Naive thymus-derived CD8-positive, alpha-beta T cell (primary cell): Measurements from ENCODE around the gene RETREG3. TPM values are rescaled to one million over a fixed set of nuclear protein-coding genes. Genes with fewer than 3 reads are reported as not detected.
"Not testable (repeated sequence)": the region's sequence is repeated elsewhere in the genome, so short reads cannot be mapped to it uniquely, and the experiment has no call there.

Experiments used
- ATAC-seq, 2 donors: fragments of 150-1000 bp; cut with Tn5 transposase in 1 of 2; sonication (Bioruptor Pico), chemical (Tn5 transposase) in 1 of 2; 1 replicate in 1 of 2; 2 replicates in 1 of 2; pipeline ENCODE4 v1.10.0; 2021; ENCODE audit warnings: mild to moderate bottlenecking in 2 of 2, moderate library complexity in 2 of 2
- POLR2A ChIA-PET: fragments of 350-600 bp; sonication (Branson Sonifier 250); formaldehyde crosslinking; loops from one replicate; lab custom pipeline; 2021; ENCODE audit warnings: antibody characterized with exemption; lab: Charles Lee
- DNase-seq, 10 donors: peaks; one replicate each; pipeline versions ENCODE4 v3.0.0 to v3.0.0-alpha.2; 2020 to 2022
- H3K27ac Mint-ChIP-seq, 10 donors: one replicate each; pipeline ENCODE4 v1.8.0; 2020 to 2022; ENCODE audit warnings: mild to moderate bottlenecking in 10 of 10, mixed read lengths in 10 of 10, moderate library complexity in 4 of 10, inconsistent platforms in 1 of 10
- H3K27me3 Mint-ChIP-seq, 5 donors: one replicate each; pipeline ENCODE4 v1.8.0; 2021 to 2022; ENCODE audit warnings: mixed read lengths in 5 of 5
- H3K36me3 Mint-ChIP-seq, 3 donors: one replicate each; pipeline ENCODE4 v1.8.0; 2020 to 2022; ENCODE audit warnings: mixed read lengths in 3 of 3, mild to moderate bottlenecking in 2 of 3, inconsistent platforms in 1 of 3
- H3K4me1 Mint-ChIP-seq, 4 donors: one replicate each; pipeline ENCODE4 v1.8.0; 2021 to 2022; ENCODE audit warnings: mixed read lengths in 4 of 4
- H3K4me3 Mint-ChIP-seq, 10 donors: one replicate each; pipeline ENCODE4 v1.8.0; 2020 to 2022; ENCODE audit warnings: mild to moderate bottlenecking in 10 of 10, mixed read lengths in 10 of 10, moderate library complexity in 6 of 10, inconsistent platforms in 1 of 10
- H3K9me3 Mint-ChIP-seq, 9 donors: one replicate each; pipeline ENCODE4 v1.8.0; 2020 to 2022; ENCODE audit warnings: mixed read lengths in 9 of 9, mild to moderate bottlenecking in 3 of 9, inconsistent platforms in 1 of 9, moderate library complexity in 1 of 9
- polyA plus RNA-seq, 3 donors: library from polyadenylated mRNA; unstranded; fragments of 300-500 nt; fragmentation: Illumina TruSeq; gene quantifications; one replicate each; pipeline ENCODE4 v1.2.3, GENCODE V29; 2021
- total RNA-seq, 8 experiments: library from RNA in 2 of 8; stranded (reverse) in 2 of 8; gene quantifications; one replicate each; pipeline ENCODE4 v1.2.3 and lab custom pipeline; 2021 to 2026

RETREG3 gene
- total and polyA plus RNA-seq, 5 experiments from 2014 or later = 119 to 147 (median 131) TPM

- ATAC-seq (no peak), DNase-seq (no peak)
- Mint-ChIP-seq H3K27ac (peak overlapping the region in 1 of 10 donors; percentile 38), H3K4me3 (no peak overlapping the region), H3K9me3 (no peaks in the 10 kb centered on the region), H3K36me3 (no peaks in the 10 kb centered on the region), H3K4me1 (peaks cover 14 to 36% (median 29%) of the 10 kb centered on the region in 4 donors), H3K27me3 (no peaks in the 10 kb centered on the region)
- POLR2A ChIA-PET = no interaction called here
Observed at GRCh38 chr17:42544874-42545283, 64.3 kb downstream of the RETREG3 start.

GRCh38 chr17:42543190-42544079 is 65.7 kb downstream of the RETREG3 start:
- Mint-ChIP-seq H3K27me3 (no peaks in the 10 kb centered on the region), H3K27ac (no peak overlapping the region), H3K4me3 (no peak overlapping the region), H3K4me1 (peaks cover 12 to 34% (median 29%) of the 10 kb centered on the region in 4 donors), H3K9me3 (no peaks in the 10 kb centered on the region), H3K36me3 (peaks cover 0 to 5% (median 0%) of the 10 kb centered on the region in 3 donors)
- POLR2A ChIA-PET = interaction anchor here (3.0 kb wide), 1 partner anchor 13 kb away, joined by 16 read pairs; no protein-coding TSS in a partner anchor
- ATAC-seq (no peak), DNase-seq (no peak)

GRCh38 chr17:42541041-42541833 is 67.9 kb downstream of the RETREG3 start:
- peak in 7 of 10 donors; percentile 39 to 76 (median 58) for DNase-seq
- H3K36me3 Mint-ChIP-seq = peaks cover 0 to 5% (median 0%) of the 10 kb centered on the region in 3 donors
- peaks cover 16 to 51% (median 41%) of the 10 kb centered on the region in 4 donors for H3K4me1 Mint-ChIP-seq
- POLR2A ChIA-PET = interaction anchor here (0.9 to 3.0 kb wide), 5 partner anchors 10 to 219 kb away, joined by 3 to 16 read pairs (median 6); partner anchors contain the start of genes MLX and PSMC3IP
- H3K4me3 Mint-ChIP-seq = peak overlapping the region; percentile 50 to 78 (median 70)
- no peaks in the 10 kb centered on the region for H3K27me3 Mint-ChIP-seq
- no peaks in the 10 kb centered on the region for H3K9me3 Mint-ChIP-seq
- peak; percentile 59 to 74 for ATAC-seq
- H3K27ac Mint-ChIP-seq = peak overlapping the region; percentile 63 to 92 (median 72)

GRCh38 chr17:42540558-42540957 is 68.6 kb downstream of the RETREG3 start:
- not testable (repeated sequence) for H3K27me3 Mint-ChIP-seq, DNase-seq, H3K36me3 Mint-ChIP-seq, H3K9me3 Mint-ChIP-seq
- peak overlapping the region; percentile 50 to 78 (median 70) for H3K4me3 Mint-ChIP-seq
- POLR2A ChIA-PET = interaction anchor here (0.7 to 3.0 kb wide), 6 partner anchors 10 to 218 kb away, joined by 3 to 16 read pairs (median 5); partner anchors contain the start of genes MLX and PSMC3IP
- H3K27ac Mint-ChIP-seq = peak overlapping the region; percentile 60 to 92 (median 72)
- peaks cover 18 to 56% (median 44%) of the 10 kb centered on the region in 4 donors for H3K4me1 Mint-ChIP-seq
- peak; percentile 12 to 26 for ATAC-seq

DNA sequence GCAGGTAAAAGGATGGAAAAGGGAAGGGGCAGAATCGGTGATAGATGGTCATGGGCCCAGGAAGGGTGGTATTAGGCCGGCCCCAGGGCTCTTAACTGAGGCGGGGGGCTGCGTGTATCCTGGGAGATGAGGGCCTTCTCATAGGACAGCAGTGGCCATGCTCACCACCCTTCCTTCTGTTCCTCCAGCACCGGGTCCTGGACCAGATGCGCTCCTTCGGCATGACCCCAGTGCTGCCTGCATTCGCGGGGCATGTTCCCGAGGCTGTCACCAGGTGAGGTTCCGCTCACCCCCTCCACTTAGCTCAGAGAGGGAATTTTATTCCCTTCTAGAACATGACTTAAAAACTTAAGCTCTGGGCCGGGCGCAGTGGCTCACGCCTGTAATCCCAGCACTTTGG is 70.7 kb downstream of the RETREG3 start:
- H3K9me3 Mint-ChIP-seq = no peaks in the 10 kb centered on the region
- ATAC-seq (no peak), DNase-seq (no peak)
- H3K4me3 Mint-ChIP-seq = no peak overlapping the region
- peaks cover 23 to 59% (median 50%) of the 10 kb centered on the region in 4 donors for H3K4me1 Mint-ChIP-seq
- H3K27ac Mint-ChIP-seq = peak overlapping the region in 2 of 10 donors; percentile 15 to 78
- H3K36me3 Mint-ChIP-seq = peaks cover 0 to 5% (median 0%) of the 10 kb centered on the region in 3 donors
- H3K27me3 Mint-ChIP-seq = no peaks in the 10 kb centered on the region
- POLR2A ChIA-PET = interaction anchor here (1.3 to 2.9 kb wide), 2 partner anchors 9 to 16 kb away, joined by 3 to 16 read pairs; no protein-coding TSS in a partner anchor

DNA sequence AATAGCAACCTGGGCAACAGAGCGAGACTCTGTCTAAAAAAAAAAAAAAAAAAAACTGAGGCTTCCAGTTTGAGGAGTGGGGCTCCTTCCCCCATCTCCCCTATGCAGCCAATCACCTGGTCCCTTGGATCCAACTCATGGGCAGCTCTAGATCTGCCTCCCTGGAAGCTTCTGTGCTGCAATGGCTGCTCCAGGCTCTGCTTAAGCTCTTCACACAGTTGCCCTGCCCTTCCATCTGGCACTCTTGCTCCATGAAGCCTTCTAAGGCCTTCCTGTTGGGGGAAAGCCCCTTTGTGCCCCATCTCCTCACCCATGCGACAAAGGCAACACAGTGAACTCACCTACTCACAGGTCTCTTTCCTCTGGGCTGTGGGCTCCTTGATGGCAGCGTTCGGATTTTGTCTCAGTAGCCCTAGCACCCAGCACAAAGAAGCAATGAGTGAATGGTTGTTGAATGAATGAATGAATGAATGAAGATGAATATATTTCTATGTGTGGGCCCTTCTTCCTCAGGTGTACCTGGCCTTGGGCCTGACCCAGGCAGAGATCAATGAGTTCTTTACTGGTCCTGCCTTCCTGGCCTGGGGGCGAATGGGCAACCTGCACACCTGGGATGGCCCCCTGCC is 71.2 kb downstream of the RETREG3 start:
- H3K27ac Mint-ChIP-seq = peak overlapping the region in 8 of 10 donors; percentile 15 to 78 (median 55)
- H3K9me3 Mint-ChIP-seq = no peaks in the 10 kb centered on the region
- no peak for DNase-seq
- H3K36me3 Mint-ChIP-seq = peaks cover 0 to 5% (median 0%) of the 10 kb centered on the region in 3 donors
- peaks cover 23 to 61% (median 49%) of the 10 kb centered on the region in 4 donors for H3K4me1 Mint-ChIP-seq
- H3K27me3 Mint-ChIP-seq = no peaks in the 10 kb centered on the region
- POLR2A ChIA-PET = interaction anchor here (1.3 to 4.4 kb wide), 4 partner anchors 10 to 29 kb away, joined by 3 to 19 read pairs (median 14); partner anchors contain the start of gene MLX
- H3K4me3 Mint-ChIP-seq = peak overlapping the region; percentile 59 to 86 (median 72)
- no peak for ATAC-seq

DNA sequence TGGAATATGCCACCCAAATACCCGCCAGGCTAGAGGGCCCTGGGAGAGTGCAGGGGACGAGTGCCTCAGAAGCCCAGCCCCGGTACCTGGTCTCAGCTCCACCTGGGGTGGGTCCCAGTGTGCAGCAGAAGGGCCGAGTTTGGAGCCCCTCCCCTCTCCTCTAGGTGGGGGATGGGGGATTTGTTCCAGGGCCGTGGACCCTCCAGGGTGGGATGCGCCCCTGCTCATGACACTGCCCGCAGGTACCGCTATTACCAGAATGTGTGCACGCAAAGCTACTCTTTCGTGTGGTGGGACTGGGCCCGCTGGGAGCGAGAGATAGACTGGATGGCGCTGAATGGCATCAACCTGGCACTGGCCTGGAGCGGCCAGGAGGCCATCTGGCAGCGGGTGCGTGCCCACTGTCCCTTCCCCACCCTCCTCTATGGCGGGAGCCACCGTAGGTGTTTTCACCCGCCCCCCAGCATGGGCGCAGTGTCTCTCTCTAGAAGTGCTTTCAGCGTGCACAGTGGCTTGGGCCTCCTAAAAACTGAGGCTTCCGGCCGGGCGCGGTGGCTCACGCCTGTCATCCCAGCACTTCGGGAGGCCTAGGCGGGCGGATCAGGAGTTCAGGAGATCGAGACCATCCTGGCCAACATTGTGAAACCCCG is 71.9 kb downstream of the RETREG3 start:
- H3K27me3 Mint-ChIP-seq = no peaks in the 10 kb centered on the region
- peak overlapping the region in 7 of 10 donors; percentile 24 to 88 (median 80) for H3K27ac Mint-ChIP-seq
- peaks cover 0 to 5% (median 0%) of the 10 kb centered on the region in 3 donors for H3K36me3 Mint-ChIP-seq
- ATAC-seq (no peak), DNase-seq (no peak)
- no peaks in the 10 kb centered on the region for H3K9me3 Mint-ChIP-seq
- H3K4me1 Mint-ChIP-seq = peaks cover 22 to 58% (median 47%) of the 10 kb centered on the region in 4 donors
- POLR2A ChIA-PET = interaction anchor here (0.7 to 4.4 kb wide), 10 partner anchors 11 to 289 kb away, joined by 3 to 19 read pairs (median 6); partner anchors contain the start of genes MLX, PSMC3IP and STAT3
- peak overlapping the region; percentile 77 to 91 (median 86) for H3K4me3 Mint-ChIP-seq

DNA sequence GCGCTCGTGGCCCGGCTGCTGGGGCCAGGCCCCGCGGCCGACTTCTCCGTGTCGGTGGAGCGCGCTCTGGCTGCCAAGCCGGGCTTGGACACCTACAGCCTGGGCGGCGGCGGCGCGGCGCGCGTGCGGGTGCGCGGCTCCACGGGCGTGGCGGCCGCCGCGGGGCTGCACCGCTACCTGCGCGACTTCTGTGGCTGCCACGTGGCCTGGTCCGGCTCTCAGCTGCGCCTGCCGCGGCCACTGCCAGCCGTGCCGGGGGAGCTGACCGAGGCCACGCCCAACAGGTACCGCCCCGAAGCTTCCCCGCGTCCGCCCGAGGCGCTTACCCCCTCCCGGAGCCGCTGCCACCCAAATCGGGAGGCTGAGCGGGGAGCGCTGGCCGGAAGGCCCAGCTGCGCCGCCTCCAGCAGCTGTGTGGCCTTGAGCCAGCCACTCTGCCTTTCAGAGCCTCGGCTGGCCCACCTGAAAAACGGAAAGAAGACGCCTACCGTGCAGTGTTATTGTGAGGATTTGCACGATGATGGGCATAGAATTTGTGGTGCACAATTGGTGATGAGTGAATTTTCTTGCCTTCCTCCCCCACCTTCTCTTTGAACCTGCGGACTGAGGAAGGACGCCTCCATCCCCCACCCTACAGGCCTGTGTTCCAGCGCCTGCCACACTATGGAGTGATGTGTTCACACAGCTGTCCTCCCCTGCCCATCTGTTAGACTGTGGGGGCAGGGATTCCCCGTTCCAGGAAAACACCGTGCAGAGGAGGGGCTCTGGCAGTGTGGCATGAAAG is 72.6 kb downstream of the RETREG3 start:
- Mint-ChIP-seq H3K9me3 (no peaks in the 10 kb centered on the region), H3K4me3 (peak overlapping the region; percentile 77 to 91 (median 86)), H3K27me3 (no peaks in the 10 kb centered on the region), H3K27ac (peak overlapping the region in 9 of 10 donors; percentile 45 to 90 (median 80)), H3K36me3 (peaks cover 0 to 5% (median 0%) of the 10 kb centered on the region in 3 donors), H3K4me1 (peaks cover 22 to 55% (median 50%) of the 10 kb centered on the region in 4 donors)
- DNase-seq (peak in 8 of 10 donors; percentile 38 to 77 (median 54)), ATAC-seq (peak; percentile 46 to 57)
- POLR2A ChIA-PET = interaction anchor here (0.7 to 4.4 kb wide), 18 partner anchors 11 to 824 kb away, joined by 3 to 19 read pairs (median 4); partner anchors contain the start of genes GHDC, MLX, PLEKHH3 and PSMC3IP

DNA sequence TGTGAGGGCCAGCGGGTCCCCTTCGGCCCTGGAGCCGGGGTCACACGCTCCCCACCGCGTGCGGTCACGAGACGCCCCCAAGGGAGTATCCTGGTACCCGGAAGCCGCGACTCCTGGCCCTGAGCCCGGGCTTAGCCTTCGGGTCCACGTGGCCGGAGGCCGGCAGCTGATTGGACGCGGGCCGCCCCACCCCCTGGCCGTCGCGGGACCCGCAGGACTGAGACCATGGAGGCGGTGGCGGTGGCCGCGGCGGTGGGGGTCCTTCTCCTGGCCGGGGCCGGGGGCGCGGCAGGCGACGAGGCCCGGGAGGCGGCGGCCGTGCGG is 73.2 kb downstream of the RETREG3 start, which contains the start of gene NAGLU:
Gene NAGLU, plus strand, starts transcription at position 194 of the 324 bp plus-strand sequence. Its CDS starts 32 bp downstream, at position 226.
- Mint-ChIP-seq H3K27ac (peak within 1 kb of the TSS; percentile 45 to 91 (median 83)), H3K9me3 (no peaks in the 10 kb centered on the region), H3K36me3 (peaks cover 0 to 5% (median 0%) of the 10 kb centered on the region in 3 donors), H3K4me1 (peaks cover 18 to 55% (median 50%) of the 10 kb centered on the region in 4 donors), H3K27me3 (no peaks in the 10 kb centered on the region), H3K4me3 (peak within 1 kb of the TSS; percentile 77 to 91 (median 86))
- DNase-seq (peak; percentile 55 to 87 (median 73)), ATAC-seq (peak; percentile 75 to 79)
- POLR2A ChIA-PET = interaction anchor here (0.7 to 4.4 kb wide), 16 partner anchors 12 to 825 kb away, joined by 3 to 19 read pairs (median 4); partner anchors contain the start of genes GHDC, MLX, PLEKHH3 and PSMC3IP
